Skin of body (tissue), 2 donors: ENCODE results near the gene YPEL1. TPM values are rescaled to one million over a fixed set of nuclear protein-coding genes. Genes with fewer than 3 reads are reported as not detected.
"Not testable (repeated sequence)": the region's sequence is repeated elsewhere in the genome, so short reads cannot be mapped to it uniquely, and the experiment has no call there.

ENCODE experiments used
- DNase-seq: peaks from one replicate; lab custom pipeline; 2025; lab: John Stamatoyannopoulos, UW
- total RNA-seq: library from RNA; depleted of rRNA; stranded (reverse); fragments of >200 nt; gene quantifications from one replicate; pipeline ENCODE4 v1.2.3, GENCODE V29; 2014

Gene YPEL1
- total RNA-seq, 1 donor from 2014 or later, result 5.8 TPM

GRCh38 chr22:21684492-21685163 lies 51.0 kb downstream of the YPEL1 start:
- DNase-seq, result no peak

- DNase-seq, result no peak
Observed at GRCh38 chr22:21683401-21683811, 52.2 kb downstream of the YPEL1 start.

GRCh38 chr22:21682385-21683175 lies 53.0 kb downstream of the YPEL1 start:
- no peak for DNase-seq

GRCh38 chr22:21681566-21682370 lies 53.8 kb downstream of the YPEL1 start:
- no peak for DNase-seq

- no peak for DNase-seq
Observed at GRCh38 chr22:21680830-21681565, 54.6 kb downstream of the YPEL1 start.

GRCh38 chr22:21679383-21679782 lies 56.2 kb downstream of the YPEL1 start:
- DNase-seq, result no peak

- DNase-seq, result not testable (repeated sequence)
Observed at GRCh38 chr22:21678842-21679241, 56.8 kb downstream of the YPEL1 start.

- DNase-seq, result no peak
Observed at GRCh38 chr22:21677606-21678443, 57.8 kb downstream of the YPEL1 start.

- no peak for DNase-seq
Observed at GRCh38 chr22:21674638-21675245, 60.9 kb downstream of the YPEL1 start.

- DNase-seq, result no peak
Observed at GRCh38 chr22:21673534-21674321, 61.9 kb downstream of the YPEL1 start.

GRCh38 chr22:21672107-21672629 lies 63.4 kb downstream of the YPEL1 start:
- no peak for DNase-seq

GRCh38 chr22:21669026-21669425 lies 66.6 kb downstream of the YPEL1 start:
- no peak for DNase-seq

GRCh38 chr22:21666786-21667185 lies 68.8 kb downstream of the YPEL1 start:
- DNase-seq, result no peak

- DNase-seq, result no peak
Observed at GRCh38 chr22:21665047-21665851, 70.3 kb downstream of the YPEL1 start.

- DNase-seq, result no peak
Observed at GRCh38 chr22:21663738-21664137, 71.9 kb downstream of the YPEL1 start.

- DNase-seq, result no peak
Observed at GRCh38 chr22:21661991-21662390, 73.6 kb downstream of the YPEL1 start.

- no peak for DNase-seq
Observed at GRCh38 chr22:21660904-21661303, 74.7 kb downstream of the YPEL1 start.
